GM19468 (cell line): ENCODE results near the gene PRADC1.
"Not testable (repeated sequence)": the region's sequence is repeated elsewhere in the genome, so short reads cannot be mapped to it uniquely, and the experiment has no call there.

Source experiments
- ATAC-seq: cut with Tn5 transposase; IDR thresholded peaks from one replicate; pipeline ENCODE4 v1.9.1; 2021; ENCODE audit warnings: mild to moderate bottlenecking, moderate library complexity, moderate number of reproducible peaks; ENCODE audit not compliant: unreplicated experiment; ENCODE audit errors: extremely low read depth

PRADC1 gene

DNA sequence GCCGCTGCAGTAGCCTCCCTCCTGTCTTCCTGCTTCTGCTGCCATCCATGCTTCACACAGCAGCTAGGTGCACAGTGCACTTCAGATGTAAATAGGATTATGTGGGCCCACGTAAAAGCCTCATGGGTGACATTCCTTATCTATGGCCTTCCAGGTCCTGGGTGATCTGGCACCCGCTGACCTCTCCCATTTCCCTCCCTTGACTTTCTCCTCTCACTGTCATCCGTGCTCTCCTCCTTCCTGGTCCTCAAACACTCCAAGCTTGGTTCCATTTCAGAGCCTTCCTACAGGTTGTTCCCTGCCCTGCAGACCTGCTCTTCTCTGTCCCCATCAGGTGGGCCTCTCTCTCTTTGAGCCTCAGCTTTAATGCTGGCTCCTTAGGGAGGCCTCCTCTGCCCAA is 23.0 kb downstream of the PRADC1 start:
- no peak for ATAC-seq

- no peak for ATAC-seq
These were observed 24.8 kb downstream of the PRADC1 start for GRCh38 chr2:73208258-73208657.

DNA sequence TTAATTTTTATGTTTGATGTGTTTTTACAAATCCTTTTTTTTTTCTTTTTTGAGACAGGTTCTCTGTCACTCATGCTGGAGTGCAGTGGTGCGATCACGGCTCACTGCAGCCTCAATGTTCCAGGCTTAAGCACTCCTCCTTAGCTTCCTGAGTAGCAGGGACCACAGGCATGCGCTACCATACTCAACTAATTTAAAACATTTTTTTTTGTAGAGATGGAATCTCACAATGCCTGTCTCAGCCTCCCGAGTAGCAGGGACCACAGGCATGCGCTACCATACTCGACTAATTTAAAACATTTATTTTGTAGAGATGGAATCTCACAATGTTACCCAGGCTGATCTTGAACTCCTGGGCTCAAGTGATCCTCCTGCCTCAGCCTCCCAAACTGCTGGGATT is 27.4 kb downstream of the PRADC1 start:
- ATAC-seq: no peak

GRCh38 chr2:73203055-73203681 is 29.9 kb downstream of the PRADC1 start:
- no peak for ATAC-seq

GRCh38 chr2:73202156-73203054 is 30.6 kb downstream of the PRADC1 start, which contains the start of gene NOTO:
Gene NOTO (plus strand): TSS chr2:73202574. CDS start chr2:73202667, 93 bp downstream.
- no peak for ATAC-seq

- not testable (repeated sequence) for ATAC-seq
These were observed 32.8 kb downstream of the PRADC1 start for GRCh38 chr2:73200281-73200680.

DNA sequence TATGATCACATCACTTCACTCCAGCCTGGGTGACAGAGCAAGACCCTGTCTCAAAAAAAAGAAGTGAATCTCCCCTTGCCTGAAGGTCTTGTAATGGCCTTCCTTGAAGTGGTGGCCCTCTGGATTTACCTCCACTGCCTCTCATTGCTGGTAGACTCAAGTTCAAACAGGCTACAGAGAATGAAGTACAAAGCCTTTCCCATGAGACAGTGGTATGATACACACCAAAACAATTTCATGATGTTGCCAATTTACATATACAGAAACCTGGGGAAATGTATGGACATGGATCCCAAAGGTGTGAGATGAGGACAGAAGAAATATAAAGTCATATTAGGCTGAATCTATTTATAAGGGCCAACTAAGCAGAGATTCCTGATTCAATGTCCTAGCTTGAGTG is 35.5 kb downstream of the PRADC1 start:
- ATAC-seq: no peak

GRCh38 chr2:73187549-73187948 is 45.5 kb downstream of the PRADC1 start:
- ATAC-seq: no peak

- no peak for ATAC-seq
These were observed 47.1 kb downstream of the PRADC1 start for GRCh38 chr2:73185965-73186364.
